ENCODE results near the gene TESK1. TPM values are rescaled to one million over a fixed set of nuclear protein-coding genes. Genes with fewer than 3 reads are reported as not detected.
A peak's percentile ranks its signal among the peaks of the same experiment; 100 is the strongest.

The TESK1 gene
- total and polyA plus RNA-seq, 2 of the 8 experiments (the other 6 are each of a cell fraction or from before 2014, with no cell fraction given): 13.5 to 13.9 TPM

- no peak overlapping the region for H3K14ac ChIP-seq (ENCODE audit: insufficient read length)
- FAIRE-seq: no peak
- no peak overlapping the region for H2BK12ac ChIP-seq (ENCODE audit: low read depth, low read length)
- peak overlapping the region; percentile 88; the same call in 1 of the 2 replicates for H2BK15ac ChIP-seq (ENCODE audit: low read length)
- H4K8ac ChIP-seq (ENCODE audit: extremely low read depth, insufficient read depth, low read length): peak overlapping the region; percentile 35
- POLR2A ChIA-PET (ENCODE audit: partially characterized antibody): interaction anchor here (1.0 to 2.1 kb wide), 7 partner anchors 8 to 112 kb away, joined by 3 to 7 read pairs (median 4); partner anchors contain the start of gene ARHGEF39
- peaks cover 0 to 18% (median 14%) of the 10 kb centered on the region in 4 experiments; a peak in 4 of 7 replicates for H3K27me3 ChIP-seq (replicated peaks in 1 of 4; ENCODE audit: control insufficient read depth in 3 of 4, extremely low read depth in 1 of 4, insufficient read depth in 3 of 4, low read length in 3 of 4)
- CTCF ChIA-PET (ENCODE audit: partially characterized antibody): interaction anchor here (1.0 to 5.2 kb wide), 16 partner anchors 10 to 174 kb away, joined by 3 to 31 read pairs (median 6); partner anchors contain the start of genes CCDC107, RMRP and SIT1
- peak overlapping the region; percentile 74 to 77 for H3K4me2 ChIP-seq (ENCODE audit: insufficient read depth in 1 of 2, low read depth in 2 of 2, low read length in 2 of 2)
- peaks cover 9% of the 10 kb centered on the region for H3K23me2 ChIP-seq (ENCODE audit: low read depth, low read length)
- H2AK5ac ChIP-seq (ENCODE audit: low read depth, low read length): no peak overlapping the region
- H2BK20ac ChIP-seq (ENCODE audit: low read length): no peak overlapping the region
- H4K5ac ChIP-seq (ENCODE audit: insufficient read length, low read depth, low read length): peak overlapping the region; percentile 34
- H3K27ac ChIP-seq (ENCODE audit: low read depth, low read length): no peak overlapping the region
- no peak overlapping the region for H3K56ac ChIP-seq (replicated peaks; ENCODE audit: insufficient read length, low read depth, low read length)
- H4K20me1 ChIP-seq (replicated peaks in 1 of 2; ENCODE audit: control insufficient read depth in 1 of 2, insufficient read depth in 2 of 2, low read length in 2 of 2): no peaks in the 10 kb centered on the region
- H3K23ac ChIP-seq (ENCODE audit: insufficient read length): no peak overlapping the region
- peak overlapping the region; percentile 75 for H3K18ac ChIP-seq (ENCODE audit: extremely low read depth, low read length)
- H3K79me2 ChIP-seq (ENCODE audit: control insufficient read depth in 1 of 2, insufficient read depth in 2 of 2, low read length in 2 of 2): no peaks in the 10 kb centered on the region
- peak overlapping the region; percentile 26 for H4K91ac ChIP-seq (replicated peaks; ENCODE audit: insufficient read length, low read length)
- H3K79me1 ChIP-seq (ENCODE audit: low read depth, low read length): no peaks in the 10 kb centered on the region
- H3K36me3 ChIP-seq (ENCODE audit: control insufficient read depth in 2 of 4, insufficient read depth in 4 of 4, low read length in 3 of 4): no peaks in the 10 kb centered on the region
- no peak overlapping the region for H2BK120ac ChIP-seq (replicated peaks; ENCODE audit: low read depth, low read length)
- no peak overlapping the region for H2BK5ac ChIP-seq (ENCODE audit: low read depth, low read length)
- WGBS, 2 experiments (ENCODE audit: extremely low coverage in 1 of 2, insufficient coverage in 1 of 2, insufficient read length in 1 of 2, insufficient replicate concordance in 2 of 2, low coverage in 1 of 2, low lambda C conversion rate in 2 of 2, missing lambda C conversion rate in 1 of 2): 55% methylated on average over 17 of the region's 17 CpGs; no CpG with 5 or more reads in 1 of the 2 experiments
- DNase-seq (ENCODE audit: low read depth in 1 of 2, low spot score in 2 of 2): no peak
- peak overlapping the region; percentile 44 to 69 (median 50) for H3K4me3 ChIP-seq (ENCODE audit: extremely low read depth in 1 of 4, insufficient read depth in 2 of 4, low read depth in 3 of 4, low read length in 4 of 4)
- H3K9ac ChIP-seq (replicated peaks in 1 of 4; ENCODE audit: extremely low read depth in 1 of 4, low read depth in 3 of 4, low read length in 3 of 4): peak overlapping the region in 1 of 4 experiments; percentile 25; a peak in 2 of 7 replicates
- no peaks in the 10 kb centered on the region for H3K9me3 ChIP-seq (ENCODE audit: insufficient read depth in 2 of 2, low read depth in 1 of 2, low read length in 1 of 2)
- no peak overlapping the region for H3K4ac ChIP-seq (replicated peaks; ENCODE audit: insufficient read length, low read depth, low read length)
- peaks cover 0 to 9% (median 5%) of the 10 kb centered on the region in 4 experiments; a peak in 4 of 7 replicates for H3K4me1 ChIP-seq (replicated peaks in 1 of 4; ENCODE audit: control insufficient read depth in 3 of 4, insufficient read depth in 4 of 4, low read length in 3 of 4)
- peak overlapping the region; percentile 71 for H2AFZ ChIP-seq (ENCODE audit: low read length)
- TF ChIP-seq TAF1 (IDR thresholded peaks at IDR 0.05; ENCODE audit: low read depth, low read length): no peak
Measured at GRCh38 chr9:35615981-35616680, 11.1 kb downstream of the TESK1 start.
